HepG2 (cell line): ENCODE data around the gene ACADVL. TPM values are rescaled to one million over a fixed set of nuclear protein-coding genes. Genes with fewer than 3 reads are reported as not detected.
A peak's percentile ranks its signal among the peaks of the same experiment; 100 is the strongest.

Experiments
- ATAC-seq: fragments of 200-7000 bp; cut with Tn5 transposase; 3 replicates; pipeline ENCODE4 v1.9.1; 2020; ENCODE audit warnings: mild to moderate bottlenecking, moderate library complexity
- BruUV-seq: library from RNA; stranded (reverse); fragments of 400-500 nt; replicated peaks from 2 replicates; lab custom pipeline; 2021; lab: Mats Ljungman, UMichigan
- CTCF ChIA-PET: fragments of 300-600 bp; formaldehyde crosslinking; extraction: SDS; loops from one replicate; lab custom pipeline; 2021; ENCODE audit warnings: low total read pairs, inconsistent platforms, low intra/inter-chr PET ratio; lab: Yijun Ruan, JAX
- POLR2A ChIA-PET: fragments of 350-600 bp; sonication (Branson Sonifier 250); formaldehyde crosslinking; loops from one replicate; lab custom pipeline; 2020; ENCODE audit warnings: antibody characterized with exemption, inconsistent platforms; lab: Yijun Ruan, JAX
- DNase-seq: peaks from one replicate; pipeline ENCODE4 v3.0.0-alpha.2; 2015; ENCODE audit warnings: low spot score
- FAIRE-seq: peaks from 3 replicates; lab custom pipeline; 2011; peaks lifted over from hg19 to GRCh38; lab: Jason Lieb, UNC
- H2AFZ ChIP-seq: one replicate; pipeline ENCODE4 v1.6.1; 2011; ENCODE audit warnings: low read length, inconsistent platforms
- H3K27ac ChIP-seq: fragments of 300-600 bp; 3 replicates; pipeline ENCODE4 v1.8.0; 2011; ENCODE audit warnings: mixed run types, mild to moderate bottlenecking, mixed read lengths, low read length, inconsistent platforms; ENCODE audit not compliant: insufficient read depth; ENCODE audit errors: extremely low read length
- H3K27me3 ChIP-seq, 2 experiments: fragments of 200-600 bp in 1 of 2; 2 replicates in 1 of 2; 3 replicates in 1 of 2; pipeline versions ENCODE4 v1.6.0 to v1.8.0; 2011; ENCODE audit warnings: low read length in 2 of 2, mild to moderate bottlenecking in 2 of 2, moderate library complexity in 2 of 2, inconsistent platforms in 1 of 2; ENCODE audit not compliant: insufficient read depth in 2 of 2, control insufficient read depth in 1 of 2
- H3K36me3 ChIP-seq, 2 experiments: fragments of 200-600 bp in 1 of 2; replicated peaks in 1 of 2; 2 replicates in 1 of 2; 3 replicates in 1 of 2; pipeline versions ENCODE4 v1.5.1 to v1.8.0; 2011; ENCODE audit warnings: low read length in 2 of 2, inconsistent platforms in 1 of 2; ENCODE audit not compliant: insufficient read depth in 2 of 2, control insufficient read depth in 1 of 2
- H3K4me1 ChIP-seq: 2 replicates; pipeline ENCODE4 v1.5.1; 2012; ENCODE audit warnings: low read length, inconsistent platforms; ENCODE audit not compliant: insufficient read depth
- H3K4me2 ChIP-seq: 2 replicates; pipeline ENCODE4 v1.6.0; 2011; ENCODE audit warnings: low read depth, low read length, inconsistent platforms
- H3K4me3 ChIP-seq, 3 experiments: fragments of 200-600 bp in 1 of 3; sonication (generic), shearing (Covaris generic) in 1 of 3; replicated peaks in 1 of 3; 2 replicates each; pipeline ENCODE4 v1.5.1; 2011 to 2016; ENCODE audit warnings: low read length in 3 of 3, inconsistent platforms in 2 of 3, low read depth in 2 of 3, mild to moderate bottlenecking in 2 of 3, control low read depth in 1 of 3, mixed read lengths in 1 of 3; ENCODE audit not compliant: insufficient read depth in 1 of 3
- H3K79me2 ChIP-seq: one replicate; pipeline ENCODE4 v1.6.1; 2011; ENCODE audit warnings: low read length, inconsistent platforms; ENCODE audit not compliant: insufficient read depth
- H3K9ac ChIP-seq: 2 replicates; pipeline ENCODE4 v1.6.0; 2011; ENCODE audit warnings: mild to moderate bottlenecking, low read depth, low read length, inconsistent platforms; ENCODE audit not compliant: insufficient read depth
- H3K9me3 ChIP-seq: 2 replicates; pipeline ENCODE4 v1.5.1; 2012; ENCODE audit warnings: mild to moderate bottlenecking, low read length
- H4K20me1 ChIP-seq: 2 replicates; pipeline ENCODE4 v1.6.0; 2011; ENCODE audit warnings: inconsistent platforms, mild to moderate bottlenecking, low read length, moderate library complexity; ENCODE audit not compliant: insufficient read depth
- ARNT ChIP-seq: fragments of 450-650 bp; IDR thresholded peaks from 2 replicates; pipeline ENCODE4 v1.6.1; 2017
- ATF5 ChIP-seq: sonication (generic); formaldehyde crosslinking; IDR thresholded peaks from 2 replicates; pipeline ENCODE4 v1.4.0; 2020; ENCODE audit warnings: mild to moderate bottlenecking, low read depth, missing genetic modification reagents
- CREB1 ChIP-seq, 2 experiments: fragments of 450-650 bp in 1 of 2; IDR thresholded peaks; 2 replicates each; pipeline ENCODE4 v1.6.1; 2016 to 2017; ENCODE audit warnings: control low read depth in 1 of 2, mild to moderate bottlenecking in 1 of 2, missing compliant biosample characterization in 1 of 2, missing genetic modification characterization in 1 of 2
- KLF11 ChIP-seq: IDR thresholded peaks from 2 replicates; pipeline ENCODE4 v1.6.1; 2016; ENCODE audit warnings: missing compliant biosample characterization
- KLF13 ChIP-seq: sonication (generic); formaldehyde crosslinking; IDR thresholded peaks from 2 replicates; pipeline ENCODE4 v1.4.0; 2020; ENCODE audit warnings: mild to moderate bottlenecking, missing genetic modification reagents
- MYC ChIP-seq: sonication (generic); formaldehyde crosslinking; IDR thresholded peaks from 2 replicates; pipeline ENCODE4 v1.9.0; 2021; ENCODE audit warnings: missing genetic modification reagents, borderline replicate concordance
- PRDM15 ChIP-seq: sonication (generic); formaldehyde crosslinking; IDR thresholded peaks from 2 replicates; pipeline ENCODE4 v1.4.0; 2020; ENCODE audit warnings: missing genetic modification reagents
- SKIL ChIP-seq: sonication (generic); formaldehyde crosslinking; IDR thresholded peaks from 2 replicates; pipeline ENCODE4 v1.8.0; 2022; ENCODE audit warnings: missing genetic modification reagents, mild to moderate bottlenecking, moderate library complexity, borderline replicate concordance
- THRA ChIP-seq: sonication (generic); formaldehyde crosslinking; IDR thresholded peaks from 2 replicates; pipeline ENCODE4 v1.4.0; 2020; ENCODE audit warnings: missing genetic modification reagents, borderline replicate concordance
- ZBTB33 ChIP-seq: sonication (generic); formaldehyde crosslinking; IDR thresholded peaks from 2 replicates; pipeline ENCODE4 v1.4.0; 2020; ENCODE audit warnings: missing genetic modification reagents
- ZNF235 ChIP-seq: sonication (generic); formaldehyde crosslinking; IDR thresholded peaks from 2 replicates; pipeline ENCODE4 v1.8.1; 2023; ENCODE audit warnings: mild to moderate bottlenecking, missing genetic modification reagents, borderline replicate concordance
- ZNF414 ChIP-seq: sonication (generic); formaldehyde crosslinking; IDR thresholded peaks from 2 replicates; pipeline ENCODE4 v1.5.0; 2020; ENCODE audit warnings: missing genetic modification reagents
- ZNF660 ChIP-seq: sonication (generic); formaldehyde crosslinking; IDR thresholded peaks from 2 replicates; pipeline ENCODE4 v1.5.1; 2020; ENCODE audit warnings: mild to moderate bottlenecking, low read depth, missing genetic modification reagents, borderline replicate concordance
- WGBS: methylation state at CpG from one replicate; pipeline ENCODE4 v1.1.6; 2017; ENCODE audit warnings: low lambda C conversion rate; 5-methylcytosine and 5-hydroxymethylcytosine counted together
- in situ Hi-C: cut with HindIII; loops from 2 replicates; pipeline ENCODE4 v1.10.0; 2017; ENCODE audit warnings: low pct_unique_long_range_greater_than_20kb; ENCODE audit not compliant: extremely low pct_ligation_motif_present
- intact Hi-C: fragments of 100-400 bp; cut with micrococcal nuclease; formaldehyde crosslinking; loops from one replicate; pipeline ENCODE4 v1.10.0; 2022; ENCODE audit not compliant: unreplicated experiment
- polyA plus RNA-seq, 8 experiments: library from polyadenylated mRNA; depleted of rRNA in 3 of 8; stranded (reverse) in 7 of 8; unstranded in 1 of 8; fragments of >200 nt; fragmentation: Illumina TruSeq in 4 of 8; extraction: Trizol in 4 of 8; gene quantifications; 2 replicates each; pipeline versions ENCODE4 v1.2.1 to v1.2.3, GENCODE V29; 2011 to 2016; ENCODE audit warnings: low read depth in 4 of 8, missing spikeins in 1 of 8, mixed read lengths in 1 of 8; ENCODE audit not compliant: insufficient read depth in 1 of 8
- total RNA-seq, 5 experiments: library from RNA; depleted of rRNA; stranded (reverse); fragments of >200 nt; fragmentation: Illumina TruSeq; extraction: Trizol; gene quantifications; 2 replicates each; pipeline ENCODE4 v1.2.3, GENCODE V29; 2016; ENCODE audit warnings: low read depth in 1 of 5

The ACADVL gene
- total and polyA plus RNA-seq, 2 of the 13 experiments (the other 11 are each of a cell fraction or from before 2014, with no cell fraction given), result 219 to 412 TPM

GRCh38 chr17:7249214-7249613, 29.5 kb downstream of the ACADVL start:
- intact Hi-C loops, result no loop called here
- H3K9me3 ChIP-seq, result no peaks in the 10 kb centered on the region
- peaks cover 6 to 25% of the 10 kb centered on the region in 2 experiments; a peak in 4 of 5 replicates for H3K36me3 ChIP-seq
- peaks cover 53% of the 10 kb centered on the region for H3K79me2 ChIP-seq
- 96% methylated on average over 6 of the region's 6 CpGs for WGBS
- H3K27ac ChIP-seq, result no peak overlapping the region
- no peak for DNase-seq
- H4K20me1 ChIP-seq, result no peaks in the 10 kb centered on the region
- peaks cover 0 to 2% of the 10 kb centered on the region in 2 experiments; a peak in 1 of 5 replicates for H3K27me3 ChIP-seq
- H3K4me1 ChIP-seq, result peaks cover 34% of the 10 kb centered on the region
- POLR2A ChIA-PET, result interaction anchor here (1.4 to 1.6 kb wide), 3 partner anchors 10 to 15 kb away, joined by 4 to 5 read pairs (median 5); partner anchors contain the start of genes DVL2 and PHF23
- in situ Hi-C loops, result no loop called here
- peak overlapping the region; percentile 24; the same call in 1 of the 2 replicates for H3K9ac ChIP-seq
- no peak for ATAC-seq
- H3K4me2 ChIP-seq, result peak overlapping the region; percentile 90
- no peak for FAIRE-seq
- peak overlapping the region in 1 of 3 experiments; percentile 20; a peak in 1 of 6 replicates for H3K4me3 ChIP-seq
- CTCF ChIA-PET, result no interaction called here
- H2AFZ ChIP-seq, result no peak overlapping the region
- BruUV-seq, result no TSS peak
- TF ChIP-seq ARNT (no peak), ZNF660 (CRISPR knock-in tag) (no peak), PRDM15 (no peak), CREB1 (IDR thresholded peaks at IDR 0.05) (no peak), CREB1 (CRISPR knock-in tag; IDR thresholded peaks at IDR 0.05) (no peak), KLF13 (CRISPR knock-in tag) (no peak), ZNF414 (CRISPR knock-in tag) (no peak), ATF5 (no peak), ZBTB33 (no peak), SKIL (CRISPR knock-in tag) (no peak), ZNF235 (CRISPR knock-in tag) (no peak), KLF11 (CRISPR knock-in tag) (no peak), MYC (no peak), THRA (CRISPR knock-in tag) (no peak)
